ENCODE data around the gene HTR5A.

DNA sequence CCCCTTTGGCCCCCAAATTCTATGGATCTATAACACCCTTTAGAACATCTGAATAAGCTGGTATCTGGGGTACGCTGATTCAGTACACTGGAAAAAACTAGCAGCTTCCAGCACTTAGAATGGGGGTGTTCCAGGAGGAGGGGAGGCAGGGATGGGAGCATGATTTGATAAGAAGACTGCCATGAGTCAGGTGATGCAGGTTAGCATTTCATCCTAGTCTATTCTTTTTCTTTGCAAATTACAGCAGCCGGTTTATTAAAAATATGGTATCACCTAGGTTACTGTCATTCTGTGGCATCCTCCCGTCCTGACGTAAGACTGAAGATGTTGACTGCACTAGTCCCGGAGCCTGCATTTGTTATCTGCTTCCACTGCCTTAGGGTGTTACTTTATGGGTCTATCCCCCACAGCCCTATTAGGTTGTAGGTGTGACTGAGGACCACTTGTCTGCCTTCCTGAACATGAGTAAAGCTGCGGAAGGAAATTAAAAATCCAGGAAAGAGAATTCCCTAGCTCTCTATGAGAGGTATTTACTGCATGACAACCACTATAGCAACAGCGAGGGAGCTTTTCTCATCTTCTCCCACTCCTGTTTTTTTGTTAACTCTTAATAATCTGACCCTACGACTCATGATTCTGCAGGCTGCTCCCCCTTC lies 1.9 kb downstream of the HTR5A start:
- no peak for TF ChIP-seq ZFP30 (CRISPR knock-in tag; IDR thresholded peaks at IDR 0.05)
- TF ChIP-seq ZNF8 (CRISPR knock-in tag; IDR thresholded peaks at IDR 0.05), result no peak
- no peak for TF ChIP-seq RARB (CRISPR knock-in tag; IDR thresholded peaks at IDR 0.05)
- no peak for TF ChIP-seq GLIS3 (CRISPR knock-in tag; IDR thresholded peaks at IDR 0.05)
- no peak for TF ChIP-seq ZNF565 (CRISPR knock-in tag; conservative IDR thresholded peaks at IDR 0.05; ENCODE audit: low read depth)
- TF ChIP-seq ARNTL (CRISPR knock-in tag; IDR thresholded peaks at IDR 0.05; ENCODE audit: borderline replicate concordance, low read depth), result no peak

All from SK-N-SH treated with all-trans-retinoic acid at 6 μM for 48 hours (cell line).